ENCODE results near the gene HAUS8. TPM values are rescaled to one million over a fixed set of nuclear protein-coding genes. Genes with fewer than 3 reads are reported as not detected.
A peak's percentile ranks its signal among the peaks of the same experiment; 100 is the strongest.

The HAUS8 gene
- total RNA-seq (1 to 10 TPM; 5.8 to 7.2 TPM), polyA plus RNA-seq (10 to 100 TPM in 1 of 2 donors, 1 to 10 TPM in 1; 4.5 to 15.1 TPM)
- long read RNA-seq, donor 1, transcript HAUS8-201 (11 exons, 1,568 nt), result major isoform, 15 of 25 reads
- long read RNA-seq, donor 1, partial matches to known transcripts, result 2 of 25 reads
- long read RNA-seq, donor 1, other reads (novel, unspliced or antisense), result 5 of 25 reads
- long read RNA-seq, donor 2, partial matches to known transcripts, result 0 of 5 reads
- long read RNA-seq, donor 2, other reads (novel, unspliced or antisense), result 4 of 5 reads

- intact Hi-C loops (cut with DNase I), result loop anchor here (2.0 to 10.0 kb wide), 4 partner anchors 67 to 310 kb away; partner anchors contain the start of gene OCEL1 (in 1 of the 2)
- Histone ChIP-seq H3K4me1 (ENCODE audit: control insufficient read depth in 1 of 2, insufficient read depth in 2 of 2, low read length in 2 of 2) (peaks cover 3 to 4% of the 10 kb centered on the region in 2 donors), H3K27ac (ENCODE audit: low read depth in 1 of 2, low read length in 2 of 2) (peak within 1 kb of the TSS in 1 of 2 donors; percentile 79), H3K4me3 (ENCODE audit: low read length in 2 of 2) (peak within 1 kb of the TSS; percentile 61 to 65), H3K36me3 (ENCODE audit: control insufficient read depth in 1 of 2, insufficient read depth in 2 of 2, low read length in 1 of 2) (no peaks in the 10 kb centered on the region), H3K9me3 (ENCODE audit: control insufficient read depth, low read length) (no peaks in the 10 kb centered on the region), H3K27me3 (ENCODE audit: control insufficient read depth in 1 of 2, insufficient read depth in 2 of 2, low read length in 1 of 2) (no peaks in the 10 kb centered on the region)
- ATAC-seq (ENCODE audit: low FRiP score) (peak; percentile 99), DNase-seq (peak; percentile 100)
- WGBS, 2 donors, result 0% methylated on average over 83 to 103 of the region's 103 CpGs
Observed at GRCh38 chr19:17075035-17075863, at the start of gene HAUS8, which contains the start of gene MYO9B. HAUS8 (minus strand) TSS chr19:17075452; CDS start chr19:17075422, 30 bp downstream. MYO9B (plus strand) TSS chr19:17075777; CDS start chr19:17101718, 25,941 bp downstream.

- Histone ChIP-seq H3K4me3 (ENCODE audit: low read length in 2 of 2) (no peak overlapping the region), H3K36me3 (ENCODE audit: control insufficient read depth in 1 of 2, insufficient read depth in 2 of 2, low read length in 1 of 2) (no peaks in the 10 kb centered on the region), H3K9me3 (ENCODE audit: control insufficient read depth, low read length) (no peaks in the 10 kb centered on the region), H3K27ac (ENCODE audit: low read depth in 1 of 2, low read length in 2 of 2) (peak overlapping the region in 1 of 2 donors; percentile 12), H3K27me3 (ENCODE audit: control insufficient read depth in 1 of 2, insufficient read depth in 2 of 2, low read length in 1 of 2) (no peaks in the 10 kb centered on the region), H3K4me1 (ENCODE audit: control insufficient read depth in 1 of 2, insufficient read depth in 2 of 2, low read length in 2 of 2) (no peaks in the 10 kb centered on the region)
- ATAC-seq (ENCODE audit: low FRiP score) (no peak), DNase-seq (no peak)
- intact Hi-C loops (cut with DNase I), result no loop called here
- 82 to 97% methylated on average over 1 of the region's 1 CpG for WGBS, 2 donors
Observed at GRCh38 chr19:17124025-17124424, 48.8 kb upstream of the HAUS8 start.

- DNase-seq (no peak), ATAC-seq (ENCODE audit: low FRiP score) (no peak)
- no peak overlapping the region for H3K4me3 ChIP-seq (ENCODE audit: low read length in 2 of 2)
- no peaks in the 10 kb centered on the region for H3K4me1 ChIP-seq (ENCODE audit: control insufficient read depth in 1 of 2, insufficient read depth in 2 of 2, low read length in 2 of 2)
- intact Hi-C loops (cut with DNase I), result no loop called here
- peak overlapping the region in 1 of 2 donors; percentile 34 for H3K27ac ChIP-seq (ENCODE audit: low read depth in 1 of 2, low read length in 2 of 2)
- no peaks in the 10 kb centered on the region for H3K36me3 ChIP-seq (ENCODE audit: control insufficient read depth in 1 of 2, insufficient read depth in 2 of 2, low read length in 1 of 2)
- no peaks in the 10 kb centered on the region for H3K9me3 ChIP-seq (ENCODE audit: control insufficient read depth, low read length)
- H3K27me3 ChIP-seq (ENCODE audit: control insufficient read depth in 1 of 2, insufficient read depth in 2 of 2, low read length in 1 of 2), result no peaks in the 10 kb centered on the region
- 96 to 100% methylated on average over 2 of the region's 2 CpGs for WGBS, 2 donors
Observed at GRCh38 chr19:17123041-17123440, 47.8 kb upstream of the HAUS8 start.

GRCh38 chr19:17121736-17122293 lies 46.6 kb upstream of the HAUS8 start:
- Histone ChIP-seq H3K4me1 (ENCODE audit: control insufficient read depth in 1 of 2, insufficient read depth in 2 of 2, low read length in 2 of 2) (no peaks in the 10 kb centered on the region), H3K36me3 (ENCODE audit: control insufficient read depth in 1 of 2, insufficient read depth in 2 of 2, low read length in 1 of 2) (no peaks in the 10 kb centered on the region), H3K9me3 (ENCODE audit: control insufficient read depth, low read length) (no peaks in the 10 kb centered on the region), H3K27me3 (ENCODE audit: control insufficient read depth in 1 of 2, insufficient read depth in 2 of 2, low read length in 1 of 2) (no peaks in the 10 kb centered on the region), H3K4me3 (ENCODE audit: low read length in 2 of 2) (no peak overlapping the region), H3K27ac (ENCODE audit: low read depth in 1 of 2, low read length in 2 of 2) (peak overlapping the region in 1 of 2 donors; percentile 82)
- WGBS, 2 donors, result 15 to 16% methylated on average over 9 of the region's 9 CpGs
- intact Hi-C loops (cut with DNase I), result no loop called here
- ATAC-seq (ENCODE audit: low FRiP score) (peak; percentile 28), DNase-seq (peak in 1 of 2 donors; percentile 75)

- Histone ChIP-seq H3K27me3 (ENCODE audit: control insufficient read depth in 1 of 2, insufficient read depth in 2 of 2, low read length in 1 of 2) (no peaks in the 10 kb centered on the region), H3K9me3 (ENCODE audit: control insufficient read depth, low read length) (no peaks in the 10 kb centered on the region), H3K4me3 (ENCODE audit: low read length in 2 of 2) (no peak overlapping the region), H3K36me3 (ENCODE audit: control insufficient read depth in 1 of 2, insufficient read depth in 2 of 2, low read length in 1 of 2) (no peaks in the 10 kb centered on the region), H3K27ac (ENCODE audit: low read depth in 1 of 2, low read length in 2 of 2) (no peak overlapping the region), H3K4me1 (ENCODE audit: control insufficient read depth in 1 of 2, insufficient read depth in 2 of 2, low read length in 2 of 2) (no peaks in the 10 kb centered on the region)
- intact Hi-C loops (cut with DNase I), result no loop called here
- 93 to 95% methylated on average over 5 of the region's 5 CpGs for WGBS, 2 donors
- no peak for ATAC-seq (ENCODE audit: low FRiP score)
- no peak for DNase-seq
Observed at GRCh38 chr19:17118957-17119356, 43.7 kb upstream of the HAUS8 start.

GRCh38 chr19:17116996-17117702 lies 41.9 kb upstream of the HAUS8 start:
- DNase-seq, result no peak
- H3K4me3 ChIP-seq (ENCODE audit: low read length in 2 of 2), result no peak overlapping the region
- intact Hi-C loops (cut with DNase I), result no loop called here
- WGBS, 2 donors, result 38 to 53% methylated on average over 14 of the region's 14 CpGs
- H3K27ac ChIP-seq (ENCODE audit: low read depth in 1 of 2, low read length in 2 of 2), result peak overlapping the region; percentile 10 to 22
- H3K9me3 ChIP-seq (ENCODE audit: control insufficient read depth, low read length), result no peaks in the 10 kb centered on the region
- no peaks in the 10 kb centered on the region for H3K27me3 ChIP-seq (ENCODE audit: control insufficient read depth in 1 of 2, insufficient read depth in 2 of 2, low read length in 1 of 2)
- no peaks in the 10 kb centered on the region for H3K36me3 ChIP-seq (ENCODE audit: control insufficient read depth in 1 of 2, insufficient read depth in 2 of 2, low read length in 1 of 2)
- peaks cover 0 to 3% of the 10 kb centered on the region in 2 donors for H3K4me1 ChIP-seq (ENCODE audit: control insufficient read depth in 1 of 2, insufficient read depth in 2 of 2, low read length in 2 of 2)
- ATAC-seq (ENCODE audit: low FRiP score), result peak; percentile 21

- intact Hi-C loops (cut with DNase I), result no loop called here
- H3K4me3 ChIP-seq (ENCODE audit: low read length in 2 of 2), result no peak overlapping the region
- H3K9me3 ChIP-seq (ENCODE audit: control insufficient read depth, low read length), result no peaks in the 10 kb centered on the region
- WGBS, 2 donors, result 38 to 42% methylated on average over 12 of the region's 12 CpGs
- DNase-seq (no peak), ATAC-seq (ENCODE audit: low FRiP score) (no peak)
- H3K27ac ChIP-seq (ENCODE audit: low read depth in 1 of 2, low read length in 2 of 2), result peak overlapping the region in 1 of 2 donors; percentile 16
- H3K27me3 ChIP-seq (ENCODE audit: control insufficient read depth in 1 of 2, insufficient read depth in 2 of 2, low read length in 1 of 2), result no peaks in the 10 kb centered on the region
- no peaks in the 10 kb centered on the region for H3K36me3 ChIP-seq (ENCODE audit: control insufficient read depth in 1 of 2, insufficient read depth in 2 of 2, low read length in 1 of 2)
- peaks cover 0 to 3% of the 10 kb centered on the region in 2 donors for H3K4me1 ChIP-seq (ENCODE audit: control insufficient read depth in 1 of 2, insufficient read depth in 2 of 2, low read length in 2 of 2)
Observed at GRCh38 chr19:17114414-17114831, 39.2 kb upstream of the HAUS8 start.

GRCh38 chr19:17113127-17113785 lies 38.0 kb upstream of the HAUS8 start:
- Histone ChIP-seq H3K4me1 (ENCODE audit: control insufficient read depth in 1 of 2, insufficient read depth in 2 of 2, low read length in 2 of 2) (peaks cover 0 to 3% of the 10 kb centered on the region in 2 donors), H3K9me3 (ENCODE audit: control insufficient read depth, low read length) (no peaks in the 10 kb centered on the region), H3K27me3 (ENCODE audit: control insufficient read depth in 1 of 2, insufficient read depth in 2 of 2, low read length in 1 of 2) (no peaks in the 10 kb centered on the region), H3K4me3 (ENCODE audit: low read length in 2 of 2) (no peak overlapping the region), H3K36me3 (ENCODE audit: control insufficient read depth in 1 of 2, insufficient read depth in 2 of 2, low read length in 1 of 2) (no peaks in the 10 kb centered on the region), H3K27ac (ENCODE audit: low read depth in 1 of 2, low read length in 2 of 2) (peak overlapping the region in 1 of 2 donors; percentile 20)
- intact Hi-C loops (cut with DNase I), result no loop called here
- 87 to 88% methylated on average over 17 of the region's 17 CpGs for WGBS, 2 donors
- no peak for DNase-seq
- no peak for ATAC-seq (ENCODE audit: low FRiP score)
